Duodenal mucosa (tissue), 2 donors: ENCODE data around the gene DCTN1.

Experiments
- H3K27ac ChIP-seq: one replicate; pipeline ENCODE4 v1.7.0; 2013; ENCODE audit warnings: low read depth, low read length
- H3K27me3 ChIP-seq, 2 donors: one replicate each; pipeline ENCODE4 v1.7.0; 2013; ENCODE audit warnings: low read length in 2 of 2, control low read depth in 1 of 2; ENCODE audit not compliant: insufficient read depth in 2 of 2, control insufficient read depth in 1 of 2
- H3K36me3 ChIP-seq, 2 donors: one replicate each; pipeline ENCODE4 v1.7.0; 2013; ENCODE audit warnings: low read length in 2 of 2, control low read depth in 1 of 2; ENCODE audit not compliant: insufficient read depth in 2 of 2, control insufficient read depth in 1 of 2
- H3K4me1 ChIP-seq, 2 donors: one replicate each; pipeline ENCODE4 v1.7.0; 2013; ENCODE audit warnings: low read length in 2 of 2, control low read depth in 1 of 2; ENCODE audit not compliant: insufficient read depth in 2 of 2, control insufficient read depth in 1 of 2
- H3K4me3 ChIP-seq, 2 donors: one replicate each; pipeline ENCODE4 v1.7.0; 2013; ENCODE audit warnings: low read length in 2 of 2, low read depth in 1 of 2
- H3K9ac ChIP-seq, 2 donors: one replicate each; pipeline ENCODE4 v1.7.0; 2013; ENCODE audit warnings: low read length in 2 of 2, low read depth in 1 of 2
- H3K9me3 ChIP-seq, 2 donors: one replicate each; pipeline ENCODE4 v1.7.0; 2013; ENCODE audit warnings: low read length in 2 of 2, control low read depth in 1 of 2; ENCODE audit not compliant: control insufficient read depth in 1 of 2

DCTN1 gene

GRCh38 chr2:74328573-74328972 is 51.5 kb downstream of the DCTN1 start:
- Histone ChIP-seq H3K9ac (no peak overlapping the region), H3K36me3 (peaks cover 0 to 6% of the 10 kb centered on the region in 2 donors), H3K9me3 (no peaks in the 10 kb centered on the region), H3K27ac (no peak overlapping the region), H3K27me3 (no peaks in the 10 kb centered on the region), H3K4me1 (no peaks in the 10 kb centered on the region), H3K4me3 (no peak overlapping the region)

- Histone ChIP-seq H3K27ac (no peak overlapping the region), H3K4me3 (no peak overlapping the region)
Measured at GRCh38 chr2:74328074-74328473, 52.0 kb downstream of the DCTN1 start.

GRCh38 chr2:74327627-74328026 is 52.5 kb downstream of the DCTN1 start:
- Histone ChIP-seq H3K9ac (no peak overlapping the region), H3K27me3 (no peaks in the 10 kb centered on the region), H3K4me1 (no peaks in the 10 kb centered on the region), H3K36me3 (peaks cover 0 to 2% of the 10 kb centered on the region in 2 donors), H3K4me3 (no peak overlapping the region), H3K27ac (no peak overlapping the region), H3K9me3 (no peaks in the 10 kb centered on the region)

More at GRCh38 chr2:74328074-74328473, 52.0 kb downstream of the DCTN1 start:
- peaks cover 0 to 6% of the 10 kb centered on the region in 2 donors for H3K36me3 ChIP-seq
- H3K9ac ChIP-seq = no peak overlapping the region
- no peaks in the 10 kb centered on the region for H3K27me3 ChIP-seq
- H3K4me1 ChIP-seq = no peaks in the 10 kb centered on the region
- no peaks in the 10 kb centered on the region for H3K9me3 ChIP-seq

- Histone ChIP-seq H3K36me3 (no peaks in the 10 kb centered on the region), H3K27ac (no peak overlapping the region), H3K4me3 (no peak overlapping the region), H3K9me3 (no peaks in the 10 kb centered on the region), H3K9ac (no peak overlapping the region), H3K4me1 (no peaks in the 10 kb centered on the region), H3K27me3 (no peaks in the 10 kb centered on the region)
Measured at GRCh38 chr2:74327199-74327598, 52.9 kb downstream of the DCTN1 start.

- H3K27me3 ChIP-seq = no peaks in the 10 kb centered on the region
- no peak overlapping the region for H3K27ac ChIP-seq
- no peak overlapping the region for H3K4me3 ChIP-seq
- H3K9ac ChIP-seq = no peak overlapping the region
- no peaks in the 10 kb centered on the region for H3K36me3 ChIP-seq
- no peaks in the 10 kb centered on the region for H3K9me3 ChIP-seq
- no peaks in the 10 kb centered on the region for H3K4me1 ChIP-seq
Measured at GRCh38 chr2:74325815-74326214, 54.3 kb downstream of the DCTN1 start.

- H3K4me3 ChIP-seq = no peak overlapping the region
- H3K4me1 ChIP-seq = no peaks in the 10 kb centered on the region
- H3K27me3 ChIP-seq = no peaks in the 10 kb centered on the region
- H3K36me3 ChIP-seq = no peaks in the 10 kb centered on the region
- no peak overlapping the region for H3K27ac ChIP-seq
- H3K9me3 ChIP-seq = no peaks in the 10 kb centered on the region
- no peak overlapping the region for H3K9ac ChIP-seq
Measured at GRCh38 chr2:74321737-74322136, 58.4 kb downstream of the DCTN1 start.

- H3K4me1 ChIP-seq = no peaks in the 10 kb centered on the region
- no peak overlapping the region for H3K9ac ChIP-seq
- no peaks in the 10 kb centered on the region for H3K27me3 ChIP-seq
- H3K4me3 ChIP-seq = no peak overlapping the region
- no peaks in the 10 kb centered on the region for H3K9me3 ChIP-seq
- H3K27ac ChIP-seq = no peak overlapping the region
- no peaks in the 10 kb centered on the region for H3K36me3 ChIP-seq
Measured at GRCh38 chr2:74317701-74318100, 62.4 kb downstream of the DCTN1 start.

GRCh38 chr2:74316627-74317295 is 63.4 kb downstream of the DCTN1 start:
- Histone ChIP-seq H3K27ac (no peak overlapping the region), H3K4me3 (no peak overlapping the region), H3K4me1 (no peaks in the 10 kb centered on the region), H3K27me3 (no peaks in the 10 kb centered on the region), H3K9ac (no peak overlapping the region), H3K9me3 (no peaks in the 10 kb centered on the region), H3K36me3 (no peaks in the 10 kb centered on the region)

- no peak overlapping the region for H3K9ac ChIP-seq
- H3K27me3 ChIP-seq = no peaks in the 10 kb centered on the region
- no peak overlapping the region for H3K4me3 ChIP-seq
- H3K9me3 ChIP-seq = no peaks in the 10 kb centered on the region
- no peak overlapping the region for H3K27ac ChIP-seq
- no peaks in the 10 kb centered on the region for H3K36me3 ChIP-seq
- no peaks in the 10 kb centered on the region for H3K4me1 ChIP-seq
Measured at GRCh38 chr2:74314107-74314506, 66.0 kb downstream of the DCTN1 start.

GRCh38 chr2:74313497-74313896 is 66.6 kb downstream of the DCTN1 start:
- Histone ChIP-seq H3K9me3 (no peaks in the 10 kb centered on the region), H3K4me1 (no peaks in the 10 kb centered on the region), H3K9ac (no peak overlapping the region), H3K27me3 (no peaks in the 10 kb centered on the region), H3K4me3 (no peak overlapping the region), H3K27ac (no peak overlapping the region), H3K36me3 (no peaks in the 10 kb centered on the region)

GRCh38 chr2:74312913-74313312 is 67.2 kb downstream of the DCTN1 start:
- no peak overlapping the region for H3K9ac ChIP-seq
- no peaks in the 10 kb centered on the region for H3K9me3 ChIP-seq
- no peak overlapping the region for H3K4me3 ChIP-seq

More at GRCh38 chr2:74312913-74313312, 67.2 kb downstream of the DCTN1 start:
- Histone ChIP-seq H3K36me3 (no peaks in the 10 kb centered on the region), H3K27ac (no peak overlapping the region), H3K4me1 (no peaks in the 10 kb centered on the region), H3K27me3 (no peaks in the 10 kb centered on the region)
